Measurements from ENCODE around the gene COG6. TPM values are rescaled to one million over a fixed set of nuclear protein-coding genes. Genes with fewer than 3 reads are reported as not detected.

The COG6 gene
- total RNA-seq, 1 donor from 2014 or later: 21.8 TPM

Small RNA genes within 50 kb of the gene (microRNA-seq; reads per million reads assigned to microRNA genes)
- gene MIR4305 (ENCODE audit: borderline number of aligned reads): not detected

Other genes starting within 250 kb of the COG6 start
- 54.3 TPM for gene LHFPL6, start 52.5 kb upstream of the COG6 start, total RNA-seq

Data from left ventricle myocardium superior (tissue), 1 donor.